ENCODE measurements around the gene BRF1. TPM values are rescaled to one million over a fixed set of nuclear protein-coding genes. Genes with fewer than 3 reads are reported as not detected.

The BRF1 gene
- total and polyA plus RNA-seq, 2 of the 13 experiments (the other 11 are each of a cell fraction or from before 2014, with no cell fraction given) = 5.1 to 11.0 TPM

DNA sequence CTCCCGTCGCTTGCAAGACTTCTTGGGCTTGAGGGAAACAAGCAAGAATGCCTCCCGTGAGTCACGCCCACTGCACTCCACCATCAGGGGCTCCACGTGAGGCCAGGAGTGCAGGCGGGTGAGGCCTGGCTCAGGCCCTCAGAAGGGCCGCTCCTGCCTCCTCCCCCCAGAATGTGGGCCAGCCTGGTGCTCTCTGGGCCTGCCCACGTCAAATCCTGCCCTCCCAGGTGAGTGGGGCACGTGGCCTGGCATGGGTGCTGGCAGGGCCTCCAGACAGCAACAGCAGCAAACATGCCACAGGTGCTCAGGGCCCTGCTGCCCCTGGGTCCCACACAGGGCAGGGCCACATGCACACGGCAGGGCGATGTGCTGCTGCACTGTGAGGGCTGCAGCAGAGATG, 83.0 kb downstream of the BRF1 start:
- Histone ChIP-seq H3K9ac (ENCODE audit: insufficient read depth, low read depth, low read length) (no peak overlapping the region), H3K4me3 (replicated peaks in 1 of 3; ENCODE audit: insufficient read depth in 1 of 3, low read depth in 2 of 3, low read length in 3 of 3) (no peak overlapping the region), H3K4me2 (ENCODE audit: low read depth, low read length) (no peak overlapping the region), H3K36me3 (replicated peaks in 1 of 2; ENCODE audit: control insufficient read depth in 1 of 2, insufficient read depth in 2 of 2, low read length in 2 of 2) (peaks cover 25 to 30% of the 10 kb centered on the region in 2 experiments; a peak in 4 of 5 replicates), H4K20me1 (ENCODE audit: insufficient read depth, low read length) (no peaks in the 10 kb centered on the region), H3K9me3 (ENCODE audit: low read length) (no peaks in the 10 kb centered on the region), H2AFZ (ENCODE audit: low read length) (no peak overlapping the region), H3K27ac (ENCODE audit: extremely low read length, insufficient read depth, low read length) (no peak overlapping the region), H3K27me3 (ENCODE audit: control insufficient read depth in 1 of 2, insufficient read depth in 2 of 2, low read length in 2 of 2) (no peaks in the 10 kb centered on the region), H3K79me2 (ENCODE audit: insufficient read depth, low read length) (no peaks in the 10 kb centered on the region), H3K4me1 (ENCODE audit: insufficient read depth, low read length) (no peaks in the 10 kb centered on the region)
- intact Hi-C loops (cut with micrococcal nuclease; ENCODE audit: unreplicated experiment) = no loop called here
- FAIRE-seq (no peak), DNase-seq (ENCODE audit: low spot score) (no peak), ATAC-seq (no peak)
- no TSS peak for BruUV-seq (replicated peaks)
- in situ Hi-C loops (cut with HindIII; ENCODE audit: extremely low pct_ligation_motif_present, low pct_unique_long_range_greater_than_20kb) = no loop called here
- POLR2A ChIA-PET = no interaction called here
- TF ChIP-seq, protein P1, sequence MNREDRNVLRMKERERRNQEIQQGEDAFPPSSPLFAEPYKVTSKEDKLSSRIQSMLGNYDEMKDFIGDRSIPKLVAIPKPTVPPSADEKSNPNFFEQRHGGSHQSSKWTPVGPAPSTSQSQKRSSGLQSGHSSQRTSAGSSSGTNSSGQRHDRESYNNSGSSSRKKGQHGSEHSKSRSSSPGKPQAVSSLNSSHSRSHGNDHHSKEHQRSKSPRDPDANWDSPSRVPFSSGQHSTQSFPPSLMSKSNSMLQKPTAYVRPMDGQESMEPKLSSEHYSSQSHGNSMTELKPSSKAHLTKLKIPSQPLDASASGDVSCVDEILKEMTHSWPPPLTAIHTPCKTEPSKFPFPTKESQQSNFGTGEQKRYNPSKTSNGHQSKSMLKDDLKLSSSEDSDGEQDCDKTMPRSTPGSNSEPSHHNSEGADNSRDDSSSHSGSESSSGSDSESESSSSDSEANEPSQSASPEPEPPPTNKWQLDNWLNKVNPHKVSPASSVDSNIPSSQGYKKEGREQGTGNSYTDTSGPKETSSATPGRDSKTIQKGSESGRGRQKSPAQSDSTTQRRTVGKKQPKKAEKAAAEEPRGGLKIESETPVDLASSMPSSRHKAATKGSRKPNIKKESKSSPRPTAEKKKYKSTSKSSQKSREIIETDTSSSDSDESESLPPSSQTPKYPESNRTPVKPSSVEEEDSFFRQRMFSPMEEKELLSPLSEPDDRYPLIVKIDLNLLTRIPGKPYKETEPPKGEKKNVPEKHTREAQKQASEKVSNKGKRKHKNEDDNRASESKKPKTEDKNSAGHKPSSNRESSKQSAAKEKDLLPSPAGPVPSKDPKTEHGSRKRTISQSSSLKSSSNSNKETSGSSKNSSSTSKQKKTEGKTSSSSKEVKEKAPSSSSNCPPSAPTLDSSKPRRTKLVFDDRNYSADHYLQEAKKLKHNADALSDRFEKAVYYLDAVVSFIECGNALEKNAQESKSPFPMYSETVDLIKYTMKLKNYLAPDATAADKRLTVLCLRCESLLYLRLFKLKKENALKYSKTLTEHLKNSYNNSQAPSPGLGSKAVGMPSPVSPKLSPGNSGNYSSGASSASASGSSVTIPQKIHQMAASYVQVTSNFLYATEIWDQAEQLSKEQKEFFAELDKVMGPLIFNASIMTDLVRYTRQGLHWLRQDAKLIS (CRISPR knock-in tag; IDR thresholded peaks at IDR 0.05) = no peak
- no peak for TF ChIP-seq MAFK (conservative IDR thresholded peaks at IDR 0.05 in 1 of 2, IDR thresholded peaks at IDR 0.05 in 1 of 2; ENCODE audit: low read length in 2 of 2)
- TF ChIP-seq MED8 (CRISPR knock-in tag; IDR thresholded peaks at IDR 0.05; ENCODE audit: insufficient replicate concordance) = no peak
- TF ChIP-seq ZNF629 (CRISPR knock-in tag; conservative IDR thresholded peaks at IDR 0.05) = no peak
- CTCF ChIA-PET (ENCODE audit: low intra/inter-chr PET ratio, low total read pairs) = no interaction called here
- 98% methylated on average over 5 of the region's 11 CpGs for WGBS (ENCODE audit: low lambda C conversion rate)

Data from HepG2 (cell line).